GM12878 (cell line): ENCODE data around the gene TARBP1. TPM values are rescaled to one million over a fixed set of nuclear protein-coding genes. Genes with fewer than 3 reads are reported as not detected.

Experiments used
- ATAC-seq: fragments of 200-7000 bp; cut with Tn5 transposase; 3 replicates; pipeline ENCODE4 v1.9.1; 2020; ENCODE audit warnings: mild to moderate bottlenecking, moderate library complexity
- BruUV-seq: library from RNA; stranded (reverse); fragments of 400-500 nt; replicated peaks from 2 replicates; lab custom pipeline; 2021; lab: Mats Ljungman, UMichigan
- CTCF ChIA-PET: fragments of 300-600 bp; sonication (Branson Sonifier 250); formaldehyde crosslinking; extraction: SDS; loops from one replicate; lab custom pipeline; 2021; ENCODE audit warnings: inconsistent platforms; lab: Yijun Ruan, JAX
- POLR2A ChIA-PET: fragments of 350-600 bp; formaldehyde crosslinking; extraction: SDS; loops from one replicate; lab custom pipeline; 2021; ENCODE audit warnings: inconsistent platforms; lab: Charles Lee
- RAD21 ChIA-PET: fragments of 300-600 bp; sonication (Branson Sonifier 250); formaldehyde crosslinking; loops from one replicate; lab custom pipeline; 2023; ENCODE audit warnings: antibody characterized with exemption; ENCODE audit not compliant: unreplicated experiment; lab: Charles Lee
- SMC1A ChIA-PET: fragments of 300-600 bp; sonication (Branson Sonifier 250); formaldehyde crosslinking; loops from one replicate; lab custom pipeline; 2023; ENCODE audit not compliant: unreplicated experiment, uncharacterized antibody; lab: Charles Lee
- DNase-seq: peaks from one replicate; pipeline ENCODE4 v3.0.0-alpha.2; 2011; ENCODE audit warnings: low read depth, low spot score
- FAIRE-seq: peaks from 3 replicates; lab custom pipeline; 2011; peaks lifted over from hg19 to GRCh38; lab: Jason Lieb, UNC
- H2AFZ ChIP-seq: 2 replicates; pipeline ENCODE4 v1.6.0; 2011; ENCODE audit warnings: low read depth, low read length, control low read depth; ENCODE audit not compliant: control insufficient read depth
- H3K27ac ChIP-seq: 2 replicates; pipeline ENCODE4 v1.5.1; 2011; ENCODE audit warnings: control low read depth; ENCODE audit not compliant: control insufficient read depth, insufficient read depth
- H3K27me3 ChIP-seq, 2 experiments: replicated peaks in 1 of 2; 2 replicates each; pipeline versions ENCODE4 v1.6.0 to v1.6.1; 2011; ENCODE audit warnings: low read length in 1 of 2; ENCODE audit not compliant: control insufficient read depth in 2 of 2, insufficient read depth in 2 of 2
- H3K36me3 ChIP-seq, 2 experiments: 2 replicates each; pipeline ENCODE4 v1.5.1; 2011; ENCODE audit warnings: low read length in 1 of 2; ENCODE audit not compliant: control insufficient read depth in 2 of 2, insufficient read depth in 2 of 2
- H3K4me1 ChIP-seq: 2 replicates; pipeline ENCODE4 v1.6.1; 2011; ENCODE audit warnings: mild to moderate bottlenecking, low read length, moderate library complexity, mixed read lengths; ENCODE audit not compliant: control insufficient read depth, insufficient read depth
- H3K4me2 ChIP-seq: 2 replicates; pipeline ENCODE4 v1.6.0; 2011; ENCODE audit warnings: control low read depth; ENCODE audit not compliant: control insufficient read depth, insufficient read depth
- H3K4me3 ChIP-seq: fragments of 200-600 bp; sonication (generic); 2 replicates; pipeline ENCODE4 v1.5.1; 2016
- H3K79me2 ChIP-seq: 2 replicates; pipeline ENCODE4 v1.6.0; 2011; ENCODE audit warnings: low read length; ENCODE audit not compliant: control insufficient read depth, insufficient read depth
- H3K9ac ChIP-seq: 2 replicates; pipeline ENCODE4 v1.8.0; 2011; ENCODE audit warnings: low read length, control low read depth, mixed read lengths; ENCODE audit not compliant: control insufficient read depth, insufficient read depth
- H3K9me3 ChIP-seq: replicated peaks from 3 replicates; pipeline ENCODE4 v1.5.1; 2011; ENCODE audit warnings: mild to moderate bottlenecking, low read length; ENCODE audit not compliant: control insufficient read depth, insufficient read depth
- H4K20me1 ChIP-seq: 2 replicates; pipeline ENCODE4 v1.6.0; 2011; ENCODE audit not compliant: control insufficient read depth, insufficient read depth
- CHD1 ChIP-seq: IDR thresholded peaks from 2 replicates; pipeline ENCODE4 v1.6.1; 2012; ENCODE audit warnings: low read depth, low read length, improper control_type of control experiment
- CREM ChIP-seq: IDR thresholded peaks from 2 replicates; pipeline ENCODE4 v1.6.1; 2014; ENCODE audit warnings: antibody characterized with exemption, low read depth
- EGR1 ChIP-seq, 2 experiments: IDR thresholded peaks; 1 replicate in 1 of 2; 2 replicates in 1 of 2; pipeline ENCODE4 v1.6.1; 2011 to 2012; ENCODE audit warnings: low read depth in 2 of 2, low read length in 2 of 2, borderline replicate concordance in 1 of 2, mild to moderate bottlenecking in 1 of 2, moderate library complexity in 1 of 2
- FOS ChIP-seq: IDR thresholded peaks from 3 replicates; pipeline ENCODE4 v1.6.1; 2011; ENCODE audit warnings: borderline replicate concordance; ENCODE audit not compliant: insufficient read length; ENCODE audit errors: extremely low read depth
- KDM1A ChIP-seq: fragments of 200-600 bp; sonication (generic); IDR thresholded peaks from 2 replicates; pipeline ENCODE4 v1.6.1; 2016; ENCODE audit warnings: borderline replicate concordance
- PML ChIP-seq: IDR thresholded peaks from 2 replicates; pipeline ENCODE4 v1.6.1; 2012; ENCODE audit warnings: low read length, inconsistent platforms
- RAD21 ChIP-seq: IDR thresholded peaks from 2 replicates; pipeline ENCODE4 v1.6.1; 2011; ENCODE audit warnings: mild to moderate bottlenecking, low read depth, low read length, moderate library complexity; ENCODE audit not compliant: insufficient read depth
- RELB ChIP-seq: fragments of 450-650 bp; IDR thresholded peaks from 2 replicates; pipeline ENCODE4 v1.6.1; 2017; ENCODE audit warnings: low read depth, mild to moderate bottlenecking, moderate library complexity
- TCF12 ChIP-seq: IDR thresholded peaks from 2 replicates; pipeline ENCODE4 v1.6.1; 2011; ENCODE audit warnings: low read depth, mild to moderate bottlenecking, low read length
- ZNF687 ChIP-seq: fragments of 450-650 bp; IDR thresholded peaks from 2 replicates; pipeline ENCODE4 v1.6.1; 2017; ENCODE audit warnings: mild to moderate bottlenecking, moderate library complexity
- WGBS: methylation state at CpG from one replicate; pipeline ENCODE4 v1.1.6; 2016; ENCODE audit warnings: low lambda C conversion rate; ENCODE audit not compliant: insufficient replicate concordance, insufficient coverage; ENCODE audit errors: missing lambda C conversion rate; 5-methylcytosine and 5-hydroxymethylcytosine counted together
- in situ Hi-C: fragments of 300-500 bp; cut with MboI; formaldehyde crosslinking; loops from 9 replicates; pipeline ENCODE4 v1.14.3; 2018; ENCODE audit warnings: mixed read lengths
- intact Hi-C: fragments of 100-400 bp; cut with micrococcal nuclease; formaldehyde crosslinking; loops from one replicate; pipeline ENCODE4 v1.14.2; 2022; ENCODE audit not compliant: unreplicated experiment
- polyA plus RNA-seq, 11 experiments: library from polyadenylated mRNA; depleted of rRNA in 4 of 11; unstranded in 6 of 11; stranded (reverse) in 5 of 11; fragments of >200 nt; fragmentation: Nextera tagmentation in 4 of 11; fragmentation: Illumina TruSeq in 1 of 11; extraction: Ambion mirVana in 4 of 11; extraction: Trizol in 1 of 11; gene quantifications; 1 replicate in 1 of 11; 2 replicates in 10 of 11; pipeline versions ENCODE4 v1.2.1 to v1.2.3, GENCODE V29; 2011 to 2016; ENCODE audit warnings: inconsistent platforms in 2 of 11, missing spikeins in 2 of 11, low read depth in 1 of 11
- total RNA-seq, 4 experiments: library from RNA; depleted of rRNA in 3 of 4; stranded (reverse); fragments of >200 nt in 3 of 4; fragmentation: Illumina TruSeq in 1 of 4; extraction: Trizol in 1 of 4; gene quantifications; 2 replicates each; pipeline versions ENCODE4 v1.2.1 to v1.2.3, GENCODE V29; 2013 to 2021

Gene TARBP1
- total and polyA plus RNA-seq, 10 of the 15 experiments (the other 5 are each of a cell fraction or from before 2014, with no cell fraction given) = 10.8 to 94.4 (median 35.3) TPM

- FAIRE-seq (no peak), DNase-seq (no peak), ATAC-seq (no peak)
- POLR2A ChIA-PET = interaction anchor here (0.7 to 2.6 kb wide), 2 partner anchors 104 to 597 kb away, joined by 4 to 10 read pairs; no protein-coding TSS in a partner anchor
- H2AFZ ChIP-seq = no peak overlapping the region
- no peaks in the 10 kb centered on the region for H3K27me3 ChIP-seq
- CTCF ChIA-PET = interaction anchor here (3.2 to 7.0 kb wide), 4 partner anchors 9 to 597 kb away, joined by 13 to 94 read pairs (median 35); no protein-coding TSS in a partner anchor
- H3K9ac ChIP-seq = no peak overlapping the region
- 100% methylated on average over 1 of the region's 1 CpG for WGBS
- H3K36me3 ChIP-seq = no peaks in the 10 kb centered on the region
- SMC1A ChIA-PET = interaction anchor here (1.0 to 4.4 kb wide), 3 partner anchors 10 to 586 kb away, joined by 3 to 52 read pairs (median 22); no protein-coding TSS in a partner anchor
- no peak overlapping the region for H3K4me3 ChIP-seq
- H3K9me3 ChIP-seq = no peaks in the 10 kb centered on the region; the same call in 2 of the 3 replicates
- H3K79me2 ChIP-seq = no peaks in the 10 kb centered on the region
- H3K4me1 ChIP-seq = peaks cover 53% of the 10 kb centered on the region
- no peak overlapping the region for H3K27ac ChIP-seq
- H4K20me1 ChIP-seq = no peaks in the 10 kb centered on the region
- no peak overlapping the region for H3K4me2 ChIP-seq
- intact Hi-C loops (loop anchor here (5.0 kb wide), 1 partner anchor 225 kb away; no protein-coding TSS in a partner anchor), in situ Hi-C loops (loop anchor here (5.0 kb wide), 4 partner anchors 110 to 585 kb away; no protein-coding TSS in a partner anchor)
- no peak for TF ChIP-seq RELB
- TF ChIP-seq RAD21 = no peak
- TF ChIP-seq PML = no peak
- TF ChIP-seq EGR1 (IDR thresholded peaks at IDR 0.05; ENCODE audit: borderline replicate concordance in 1 of 2, low read depth in 2 of 2, low read length in 2 of 2) = no peak
- TF ChIP-seq KDM1A = no peak
- TF ChIP-seq CREM = no peak
- TF ChIP-seq CHD1 = no peak
- no peak for TF ChIP-seq ZNF687
- TF ChIP-seq FOS = no peak
- no peak for TF ChIP-seq TCF12
- RAD21 ChIA-PET = interaction anchor here (0.6 to 5.0 kb wide), 4 partner anchors 102 to 730 kb away, joined by 3 to 64 read pairs (median 31); no protein-coding TSS in a partner anchor
- no TSS peak for BruUV-seq
Observed at GRCh38 chr1:234497589-234497988, 18.6 kb upstream of the TARBP1 start.
